Smooth muscle cell of the pulmonary artery (primary cell): ENCODE results near the gene ITM2C. TPM values are rescaled to one million over a fixed set of nuclear protein-coding genes. Genes with fewer than 3 reads are reported as not detected.

Experiments used
- total RNA-seq: library from RNA; depleted of rRNA; stranded (reverse); fragments of >200 nt; gene quantifications from 2 replicates; pipeline ENCODE4 v1.2.3, GENCODE V29; 2014

Gene ITM2C, protein sequence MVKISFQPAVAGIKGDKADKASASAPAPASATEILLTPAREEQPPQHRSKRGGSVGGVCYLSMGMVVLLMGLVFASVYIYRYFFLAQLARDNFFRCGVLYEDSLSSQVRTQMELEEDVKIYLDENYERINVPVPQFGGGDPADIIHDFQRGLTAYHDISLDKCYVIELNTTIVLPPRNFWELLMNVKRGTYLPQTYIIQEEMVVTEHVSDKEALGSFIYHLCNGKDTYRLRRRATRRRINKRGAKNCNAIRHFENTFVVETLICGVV
- total RNA-seq: 61.0 and 96.2 TPM in 2 replicates

DNA sequence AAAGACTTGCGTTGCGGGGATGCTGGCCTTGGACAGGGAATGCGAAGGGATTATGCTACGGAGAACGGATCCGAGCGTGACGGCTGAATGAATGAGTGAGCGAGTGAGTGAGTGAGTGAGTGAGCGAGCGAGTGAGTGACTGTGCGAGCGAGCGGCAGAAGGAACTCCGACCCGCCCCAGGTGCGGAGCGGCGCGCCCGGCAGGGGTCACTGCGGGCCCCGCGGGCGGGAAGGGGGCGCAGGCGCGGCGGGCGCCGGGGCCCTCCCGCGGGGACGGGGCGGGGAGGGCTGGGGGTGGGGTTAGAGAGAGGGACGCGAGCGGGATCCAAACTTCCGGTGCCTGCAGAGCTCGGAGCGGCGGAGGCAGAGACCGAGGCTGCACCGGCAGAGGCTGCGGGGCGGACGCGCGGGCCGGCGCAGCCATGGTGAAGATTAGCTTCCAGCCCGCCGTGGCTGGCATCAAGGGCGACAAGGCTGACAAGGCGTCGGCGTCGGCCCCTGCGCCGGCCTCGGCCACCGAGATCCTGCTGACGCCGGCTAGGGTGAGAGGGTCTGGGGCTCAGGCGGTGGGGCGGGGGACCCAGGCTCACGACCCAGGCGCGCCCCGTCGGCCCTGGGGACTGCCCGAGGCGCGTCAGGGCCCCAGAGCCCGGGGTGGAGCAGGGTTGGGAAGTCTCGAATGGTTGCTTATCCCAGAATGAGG, at the start of gene ITM2C:
ITM2C (plus strand) TSS at position 338 of the 702 bp plus-strand sequence; CDS start at position 422, 84 bp downstream.

DNA sequence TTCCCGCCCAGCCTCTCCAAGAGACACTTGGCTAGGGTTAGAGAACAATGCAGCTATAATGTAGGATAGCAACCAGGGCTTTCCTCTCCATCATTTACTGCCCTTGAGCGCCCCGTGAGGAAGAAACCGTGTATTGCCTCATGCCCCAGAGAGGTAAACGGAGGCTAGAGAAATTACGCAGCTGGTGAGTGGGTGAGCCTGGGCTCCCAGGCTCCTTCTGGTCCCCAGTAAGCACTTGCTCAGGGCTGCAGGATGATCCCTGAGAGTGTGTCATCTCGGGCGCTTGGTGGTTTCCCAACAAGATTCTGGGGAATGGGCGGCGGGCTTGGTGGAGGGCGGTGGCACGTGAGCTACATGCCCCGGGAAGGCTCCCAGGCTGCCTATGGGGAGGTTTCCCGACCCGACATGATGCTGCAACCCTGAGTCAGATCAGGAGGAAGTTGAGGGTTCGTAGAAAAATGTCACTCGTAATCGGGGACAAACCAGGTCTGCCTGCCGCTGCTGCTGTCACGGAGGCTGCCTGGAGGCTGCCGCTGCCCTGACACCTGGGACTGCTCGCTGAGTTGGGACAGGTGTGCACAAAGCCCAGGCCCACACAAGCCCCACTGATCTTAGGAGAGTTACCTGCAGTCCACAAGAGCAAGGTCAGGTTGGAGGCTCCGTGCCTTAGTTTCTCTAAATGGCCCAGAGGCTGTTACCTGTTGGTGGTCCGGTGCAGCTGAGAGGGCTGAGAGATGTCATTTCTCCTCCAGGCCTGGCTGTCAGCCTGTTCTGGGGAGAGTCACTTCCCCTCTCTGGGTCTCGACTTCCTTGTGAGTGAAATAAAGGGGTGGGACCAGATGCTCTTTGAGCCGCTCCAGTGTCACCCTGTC, 60.0 kb downstream of the ITM2C start, which contains the start of gene GPR55:
GPR55 (minus strand) TSS at position 773 of the 872 bp plus-strand sequence. CDS start 14,280 bp downstream, outside the sequence.

Other genes starting within 250 kb of the ITM2C start
- gene CAB39, start 152.1 kb upstream of the ITM2C start, total RNA-seq: 69.3 and 78.9 TPM in 2 replicates
- gene GPR55, start 60.3 kb downstream of the ITM2C start, total RNA-seq: not detected in 2 replicates
- gene SPATA3, start 131.2 kb downstream of the ITM2C start, total RNA-seq: not detected in 2 replicates
- gene C2orf72, start 172.6 kb downstream of the ITM2C start, total RNA-seq: 3.3 and 6.3 TPM in 2 replicates
- 134 and 141 TPM in 2 replicates for gene PSMD1, start 191.9 kb downstream of the ITM2C start, total RNA-seq